BE2C (cell line): ENCODE data around the gene PPP6R3.

Experiments used
- DNase-seq: peaks from one replicate; pipeline ENCODE4 v3.0.0-alpha.2; 2020
- H3K27me3 ChIP-seq: fragments of 250-450 bp; sonication (Bioruptor Pico); 2 replicates; pipeline ENCODE4 v1.5.1; 2020; ENCODE audit warnings: mild to moderate bottlenecking
- H3K36me3 ChIP-seq: fragments of 250-450 bp; sonication (Bioruptor Pico); 2 replicates; pipeline ENCODE4 v1.5.1; 2020; ENCODE audit warnings: mild to moderate bottlenecking
- H3K4me1 ChIP-seq: fragments of 250-450 bp; sonication (Bioruptor Pico); 2 replicates; pipeline ENCODE4 v1.5.1; 2020
- H3K4me3 ChIP-seq: 2 replicates; pipeline ENCODE4 v1.5.1; 2011; ENCODE audit warnings: low read depth, low read length
- H3K9me3 ChIP-seq: fragments of 250-450 bp; sonication (Bioruptor Pico); 2 replicates; pipeline ENCODE4 v1.5.1; 2020
- CTCF ChIP-seq: IDR thresholded peaks from 2 replicates; pipeline ENCODE4 v1.5.1; 2012; ENCODE audit warnings: mild to moderate bottlenecking, low read depth, low read length

The PPP6R3 gene

GRCh38 chr11:68481579-68482240, 21.2 kb downstream of the PPP6R3 start:
- H3K9me3 ChIP-seq = peaks cover 7% of the 10 kb centered on the region
- no peak for TF ChIP-seq CTCF
- no peak overlapping the region for H3K4me3 ChIP-seq
- no peaks in the 10 kb centered on the region for H3K27me3 ChIP-seq
- no peak for DNase-seq
- no peaks in the 10 kb centered on the region for H3K4me1 ChIP-seq
- H3K36me3 ChIP-seq = peaks cover 24% of the 10 kb centered on the region

GRCh38 chr11:68488623-68489022, 28.1 kb downstream of the PPP6R3 start:
- Histone ChIP-seq H3K4me1 (no peaks in the 10 kb centered on the region), H3K27me3 (no peaks in the 10 kb centered on the region), H3K9me3 (0 out of 2 replicates have a peak, but pooled peaks cover 3% of the 10 kb centered on the region), H3K36me3 (0 out of 2 replicates have a peak, but pooled peaks cover 3% of the 10 kb centered on the region), H3K4me3 (no peak overlapping the region)
- no peak for TF ChIP-seq CTCF
- DNase-seq = no peak

DNA sequence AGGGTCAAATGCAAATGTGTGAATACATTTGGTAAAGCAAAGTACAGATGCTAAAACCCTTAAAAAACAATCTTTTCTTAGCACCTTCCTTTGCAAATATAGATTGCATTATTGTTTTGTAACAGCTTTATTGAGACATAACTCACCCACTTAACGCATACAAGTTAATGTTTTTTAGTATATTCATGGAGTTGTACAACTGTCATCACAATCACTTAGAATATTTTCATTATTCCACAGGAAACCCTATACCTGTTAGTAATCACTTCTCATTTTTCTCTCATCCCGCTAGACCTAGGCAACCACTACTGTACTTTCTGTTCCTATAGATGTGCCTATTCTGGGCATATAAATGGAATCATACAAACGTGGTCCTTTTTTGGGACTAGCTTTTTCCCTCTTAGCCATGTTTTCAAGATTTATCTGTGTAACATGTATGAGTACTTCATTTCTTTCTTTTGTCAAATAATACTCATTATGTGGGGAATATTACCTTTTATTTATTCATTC, 34.7 kb downstream of the PPP6R3 start:
- H3K4me3 ChIP-seq = no peak overlapping the region
- no peaks in the 10 kb centered on the region for H3K27me3 ChIP-seq
- DNase-seq = no peak
- H3K4me1 ChIP-seq = no peaks in the 10 kb centered on the region
- no peak for TF ChIP-seq CTCF
- no peaks in the 10 kb centered on the region for H3K36me3 ChIP-seq
- no peaks in the 10 kb centered on the region for H3K9me3 ChIP-seq

- Histone ChIP-seq H3K36me3 (no peaks in the 10 kb centered on the region), H3K9me3 (no peaks in the 10 kb centered on the region), H3K4me1 (no peaks in the 10 kb centered on the region), H3K27me3 (no peaks in the 10 kb centered on the region), H3K4me3 (no peak overlapping the region)
- no peak for TF ChIP-seq CTCF
- DNase-seq = no peak
Observed at GRCh38 chr11:68495872-68496271, 35.3 kb downstream of the PPP6R3 start.

GRCh38 chr11:68497761-68498160, 37.2 kb downstream of the PPP6R3 start:
- Histone ChIP-seq H3K36me3 (no peaks in the 10 kb centered on the region), H3K27me3 (no peaks in the 10 kb centered on the region), H3K4me1 (no peaks in the 10 kb centered on the region), H3K4me3 (no peak overlapping the region), H3K9me3 (no peaks in the 10 kb centered on the region)
- DNase-seq = no peak
- no peak for TF ChIP-seq CTCF

DNA sequence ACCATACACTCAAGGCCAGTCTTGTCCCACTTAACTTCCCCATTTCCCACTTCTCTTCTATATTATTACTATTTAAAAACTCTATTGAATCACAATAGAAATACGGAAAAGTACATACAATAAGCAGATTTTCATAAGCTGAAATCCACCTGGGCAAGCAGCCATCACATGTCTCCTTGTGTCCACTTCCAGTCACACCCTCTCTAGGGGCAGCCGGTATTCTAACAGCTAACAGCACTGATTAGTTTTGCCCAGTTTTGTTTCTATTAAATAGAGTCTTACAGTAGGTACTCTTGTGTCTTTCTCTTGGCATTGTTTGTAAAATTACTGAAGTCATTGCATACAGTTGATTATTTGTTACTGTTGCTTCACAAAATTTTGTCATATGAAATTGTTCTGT, 37.8 kb downstream of the PPP6R3 start:
- Histone ChIP-seq H3K4me3 (no peak overlapping the region), H3K4me1 (peaks cover under 1% of the 10 kb centered on the region), H3K27me3 (no peaks in the 10 kb centered on the region), H3K9me3 (no peaks in the 10 kb centered on the region), H3K36me3 (no peaks in the 10 kb centered on the region)
- TF ChIP-seq CTCF = no peak
- no peak for DNase-seq
